Nephron (organoid): ENCODE data around the gene STK16.

Source experiments
- H3K27ac Mint-ChIP-seq, 3 experiments: 2 replicates each; pipeline ENCODE4 v1.8.0; 2020; ENCODE audit warnings: mixed read lengths in 3 of 3, mild to moderate bottlenecking in 2 of 3, moderate library complexity in 1 of 3
- H3K27me3 Mint-ChIP-seq: 2 replicates; pipeline ENCODE4 v1.8.0; 2021; ENCODE audit warnings: low read depth, mild to moderate bottlenecking, moderate library complexity, mixed read lengths
- H3K36me3 Mint-ChIP-seq: 2 replicates; pipeline ENCODE4 v1.8.0; 2020; ENCODE audit warnings: low read depth, mixed read lengths
- H3K4me1 Mint-ChIP-seq: 2 replicates; pipeline ENCODE4 v1.8.0; 2020; ENCODE audit warnings: mixed read lengths
- H3K4me3 Mint-ChIP-seq, 3 experiments: 2 replicates each; pipeline ENCODE4 v1.8.0; 2020; ENCODE audit warnings: mild to moderate bottlenecking in 3 of 3, mixed read lengths in 3 of 3, moderate library complexity in 2 of 3
- H3K9me3 Mint-ChIP-seq: 2 replicates; pipeline ENCODE4 v1.8.0; 2020; ENCODE audit warnings: mixed read lengths
- CTCF ChIP-seq, 3 experiments: fragments of 200-600 bp; sonication (generic); IDR thresholded peaks; one replicate each; pipeline ENCODE4 v1.5.0; 2021; ENCODE audit warnings: antibody characterized with exemption in 3 of 3; ENCODE audit not compliant: unreplicated experiment in 3 of 3

STK16 gene

GRCh38 chr2:219261024-219261855, 16.0 kb downstream of the STK16 start:
- no peaks in the 10 kb centered on the region for H3K9me3 Mint-ChIP-seq
- no peaks in the 10 kb centered on the region for H3K4me1 Mint-ChIP-seq
- no peak overlapping the region for H3K4me3 Mint-ChIP-seq
- no peaks in the 10 kb centered on the region for H3K36me3 Mint-ChIP-seq
- peaks cover 37% of the 10 kb centered on the region for H3K27me3 Mint-ChIP-seq
- H3K27ac Mint-ChIP-seq, result no peak overlapping the region
- TF ChIP-seq CTCF (IDR thresholded peaks at IDR 0.05; ENCODE audit: unreplicated experiment in 3 of 3), result no peak

- H3K27ac Mint-ChIP-seq, result no peak overlapping the region
- H3K9me3 Mint-ChIP-seq, result no peaks in the 10 kb centered on the region
- H3K27me3 Mint-ChIP-seq, result peaks cover 13% of the 10 kb centered on the region
- no peak for TF ChIP-seq CTCF (IDR thresholded peaks at IDR 0.05; ENCODE audit: unreplicated experiment in 3 of 3)
- H3K4me3 Mint-ChIP-seq, result no peak overlapping the region
- peaks cover 6% of the 10 kb centered on the region for H3K4me1 Mint-ChIP-seq
- H3K36me3 Mint-ChIP-seq, result no peaks in the 10 kb centered on the region
Measured at GRCh38 chr2:219266232-219266631, 21.0 kb downstream of the STK16 start.

GRCh38 chr2:219266886-219267285, 21.6 kb downstream of the STK16 start:
- peaks cover 6% of the 10 kb centered on the region for H3K4me1 Mint-ChIP-seq
- H3K36me3 Mint-ChIP-seq, result no peaks in the 10 kb centered on the region
- no peak for TF ChIP-seq CTCF (IDR thresholded peaks at IDR 0.05; ENCODE audit: unreplicated experiment in 3 of 3)
- no peaks in the 10 kb centered on the region for H3K9me3 Mint-ChIP-seq
- no peak overlapping the region for H3K4me3 Mint-ChIP-seq
- peaks cover 13% of the 10 kb centered on the region for H3K27me3 Mint-ChIP-seq
- no peak overlapping the region for H3K27ac Mint-ChIP-seq

GRCh38 chr2:219268294-219268693, 23.0 kb downstream of the STK16 start:
- peaks cover 6% of the 10 kb centered on the region for H3K4me1 Mint-ChIP-seq
- H3K9me3 Mint-ChIP-seq, result no peaks in the 10 kb centered on the region
- no peak for TF ChIP-seq CTCF (IDR thresholded peaks at IDR 0.05; ENCODE audit: unreplicated experiment in 3 of 3)
- H3K36me3 Mint-ChIP-seq, result no peaks in the 10 kb centered on the region
- H3K27ac Mint-ChIP-seq, result no peak overlapping the region
- no peak overlapping the region for H3K4me3 Mint-ChIP-seq
- peaks cover 20% of the 10 kb centered on the region for H3K27me3 Mint-ChIP-seq

- H3K4me3 Mint-ChIP-seq, result no peak overlapping the region
- H3K27me3 Mint-ChIP-seq, result peaks cover 25% of the 10 kb centered on the region
- no peaks in the 10 kb centered on the region for H3K9me3 Mint-ChIP-seq
- H3K36me3 Mint-ChIP-seq, result no peaks in the 10 kb centered on the region
- TF ChIP-seq CTCF (IDR thresholded peaks at IDR 0.05; ENCODE audit: unreplicated experiment in 3 of 3), result no peak
- peak overlapping the region; percentile 56 to 80 (median 76) for H3K27ac Mint-ChIP-seq
- H3K4me1 Mint-ChIP-seq, result peaks cover 6% of the 10 kb centered on the region
Measured at GRCh38 chr2:219269362-219270054, 24.2 kb downstream of the STK16 start.
